GM21576 (cell line): ENCODE data around the gene AADAC.
"Not testable (repeated sequence)": the region's sequence is repeated elsewhere in the genome, so short reads cannot be mapped to it uniquely, and the experiment has no call there.

Experiments used
- ATAC-seq: cut with Tn5 transposase; IDR thresholded peaks from one replicate; pipeline ENCODE4 v1.9.1; 2021; ENCODE audit warnings: mild to moderate bottlenecking, moderate library complexity; ENCODE audit not compliant: unreplicated experiment

Gene AADAC

GRCh38 chr3:151813799-151814198 is at the start of gene AADAC:
Gene AADAC (plus strand): TSS chr3:151814116. CDS start chr3:151814163, 47 bp downstream.
- no peak for ATAC-seq

GRCh38 chr3:151764699-151765098 is 49.2 kb upstream of the AADAC start:
- not testable (repeated sequence) for ATAC-seq

GRCh38 chr3:151765685-151766084 is 48.2 kb upstream of the AADAC start:
- ATAC-seq = no peak

- ATAC-seq = no peak
Observed at GRCh38 chr3:151766454-151766853, 47.5 kb upstream of the AADAC start.

- ATAC-seq = no peak
Observed at GRCh38 chr3:151768393-151768930, 45.5 kb upstream of the AADAC start.

GRCh38 chr3:151769175-151769574 is 44.7 kb upstream of the AADAC start:
- no peak for ATAC-seq

GRCh38 chr3:151770956-151771355 is 43.0 kb upstream of the AADAC start:
- no peak for ATAC-seq

- no peak for ATAC-seq
Observed at GRCh38 chr3:151772825-151773480, 41.0 kb upstream of the AADAC start.

GRCh38 chr3:151774235-151774634 is 39.7 kb upstream of the AADAC start:
- no peak for ATAC-seq

GRCh38 chr3:151774910-151775309 is 39.0 kb upstream of the AADAC start:
- no peak for ATAC-seq

- ATAC-seq = no peak
Observed at GRCh38 chr3:151775314-151776258, 38.3 kb upstream of the AADAC start.

- no peak for ATAC-seq
Observed at GRCh38 chr3:151776259-151776740, 37.6 kb upstream of the AADAC start.

GRCh38 chr3:151777880-151778279 is 36.0 kb upstream of the AADAC start:
- ATAC-seq = no peak

- ATAC-seq = no peak
Observed at GRCh38 chr3:151787626-151788025, 26.3 kb upstream of the AADAC start.

GRCh38 chr3:151788401-151788800 is 25.5 kb upstream of the AADAC start:
- ATAC-seq = no peak

GRCh38 chr3:151789853-151790463 is 24.0 kb upstream of the AADAC start:
- ATAC-seq = no peak

- ATAC-seq = not testable (repeated sequence)
Observed at GRCh38 chr3:151790763-151791162, 23.2 kb upstream of the AADAC start.

GRCh38 chr3:151792411-151792810 is 21.5 kb upstream of the AADAC start:
- ATAC-seq = no peak

- ATAC-seq = no peak
Observed at GRCh38 chr3:151793636-151794035, 20.3 kb upstream of the AADAC start.

GRCh38 chr3:151794080-151794479 is 19.8 kb upstream of the AADAC start:
- ATAC-seq = no peak

- no peak for ATAC-seq
Observed at GRCh38 chr3:151795276-151795675, 18.6 kb upstream of the AADAC start.
